ENCODE measurements around the gene OLIG2. TPM values are rescaled to one million over a fixed set of nuclear protein-coding genes. Genes with fewer than 3 reads are reported as not detected.

OLIG2 gene
- total RNA-seq, 3 donors from 2014 or later (not counting 1 experiment from before 2014, with no cell fraction given) = not detected

- ATAC-seq = no peak
- Mint-ChIP-seq H3K4me3 (peak overlapping the region; percentile 89), H3K27ac (peak overlapping the region; percentile 40 to 86), H3K27me3 (ENCODE audit: low read depth in 2 of 2) (peaks cover 46 to 65% of the 10 kb centered on the region in 2 donors), H3K9me3 (no peaks in the 10 kb centered on the region), H3K4me1 (peaks cover 36 to 37% of the 10 kb centered on the region in 2 donors), H3K36me3 (no peaks in the 10 kb centered on the region)
- intact Hi-C loops (cut with micrococcal nuclease) = loop anchor here (10.0 kb wide), 1 partner anchor 95 kb away; no protein-coding TSS in a partner anchor
- TF ChIP-seq CTCF (IDR thresholded peaks at IDR 0.05) = no peak
- no peak for DNase-seq
- H3K4me3 ChIP-seq (ENCODE audit: low read length) = no peak overlapping the region
- H3K36me3 ChIP-seq (ENCODE audit: control insufficient read depth, insufficient read depth, low read length) = no peaks in the 10 kb centered on the region
- peaks cover 81% of the 10 kb centered on the region for H3K27me3 ChIP-seq (ENCODE audit: control insufficient read depth, insufficient read depth, low read length)
- no peak overlapping the region for H3K27ac ChIP-seq (ENCODE audit: low read length)
- H3K4me1 ChIP-seq (ENCODE audit: control insufficient read depth, insufficient read depth, low read length) = peaks cover 54% of the 10 kb centered on the region
- 50% methylated on average over 19 of the region's 19 CpGs for WGBS (ENCODE audit: insufficient coverage)
- peaks cover 3% of the 10 kb centered on the region for H3K9me3 ChIP-seq (ENCODE audit: control insufficient read depth, insufficient read depth, low read length)
These were observed 3.7 kb downstream of the OLIG2 start for GRCh38 chr21:33029385-33029921.

GRCh38 chr21:33029975-33030461 lies 4.3 kb downstream of the OLIG2 start:
- ATAC-seq = no peak

GRCh38 chr21:33030633-33031032 lies 4.9 kb downstream of the OLIG2 start:
- H3K4me1 Mint-ChIP-seq = peaks cover 37% of the 10 kb centered on the region in 2 donors
- no peak overlapping the region for H3K4me3 Mint-ChIP-seq
- no peaks in the 10 kb centered on the region for H3K36me3 Mint-ChIP-seq
- peaks cover 46 to 57% of the 10 kb centered on the region in 2 donors for H3K27me3 Mint-ChIP-seq (ENCODE audit: low read depth in 2 of 2)
- 59% methylated on average over 6 of the region's 6 CpGs for whole genome bisulfite sequencing (ENCODE audit: insufficient coverage)
- Histone ChIP-seq H3K27ac (ENCODE audit: low read length) (no peak overlapping the region), H3K4me3 (ENCODE audit: low read length) (no peak overlapping the region), H3K9me3 (ENCODE audit: control insufficient read depth, insufficient read depth, low read length) (peaks cover 3% of the 10 kb centered on the region), H3K4me1 (ENCODE audit: control insufficient read depth, insufficient read depth, low read length) (peaks cover 47% of the 10 kb centered on the region), H3K36me3 (ENCODE audit: control insufficient read depth, insufficient read depth, low read length) (no peaks in the 10 kb centered on the region), H3K27me3 (ENCODE audit: control insufficient read depth, insufficient read depth, low read length) (peaks cover 70% of the 10 kb centered on the region)
- ATAC-seq (no peak), DNase-seq (no peak)
- intact Hi-C loops (cut with micrococcal nuclease) = no loop called here
- H3K27ac Mint-ChIP-seq = no peak overlapping the region
- H3K9me3 Mint-ChIP-seq = no peaks in the 10 kb centered on the region
- TF ChIP-seq CTCF (IDR thresholded peaks at IDR 0.05) = no peak

More at GRCh38 chr21:33029975-33030461, 4.3 kb downstream of the OLIG2 start:
- WGBS (ENCODE audit: insufficient coverage) = 97% methylated on average over 9 of the region's 10 CpGs
- Mint-ChIP-seq H3K4me3 (no peak overlapping the region), H3K27ac (no peak overlapping the region), H3K27me3 (ENCODE audit: low read depth in 2 of 2) (peaks cover 47 to 60% of the 10 kb centered on the region in 2 donors), H3K4me1 (peaks cover 35 to 37% of the 10 kb centered on the region in 2 donors), H3K9me3 (no peaks in the 10 kb centered on the region), H3K36me3 (no peaks in the 10 kb centered on the region)
- peaks cover 3% of the 10 kb centered on the region for H3K9me3 ChIP-seq (ENCODE audit: control insufficient read depth, insufficient read depth, low read length)
- H3K27me3 ChIP-seq (ENCODE audit: control insufficient read depth, insufficient read depth, low read length) = peaks cover 76% of the 10 kb centered on the region
- H3K4me3 ChIP-seq (ENCODE audit: low read length) = no peak overlapping the region
- DNase-seq = no peak
- intact Hi-C loops (cut with micrococcal nuclease) = loop anchor here (10.0 kb wide), 1 partner anchor 95 kb away; no protein-coding TSS in a partner anchor
- H3K4me1 ChIP-seq (ENCODE audit: control insufficient read depth, insufficient read depth, low read length) = peaks cover 48% of the 10 kb centered on the region
- H3K36me3 ChIP-seq (ENCODE audit: control insufficient read depth, insufficient read depth, low read length) = no peaks in the 10 kb centered on the region
- no peak overlapping the region for H3K27ac ChIP-seq (ENCODE audit: low read length)
- no peak for TF ChIP-seq CTCF (IDR thresholded peaks at IDR 0.05)

All from natural killer cell (primary cell).